ENCODE measurements around the gene CTCFL. TPM values are rescaled to one million over a fixed set of nuclear protein-coding genes. Genes with fewer than 3 reads are reported as not detected.

CTCFL gene
- total RNA-seq, 2 experiments from 2014 or later = 0.63 TPM; not detected in 1

DNA sequence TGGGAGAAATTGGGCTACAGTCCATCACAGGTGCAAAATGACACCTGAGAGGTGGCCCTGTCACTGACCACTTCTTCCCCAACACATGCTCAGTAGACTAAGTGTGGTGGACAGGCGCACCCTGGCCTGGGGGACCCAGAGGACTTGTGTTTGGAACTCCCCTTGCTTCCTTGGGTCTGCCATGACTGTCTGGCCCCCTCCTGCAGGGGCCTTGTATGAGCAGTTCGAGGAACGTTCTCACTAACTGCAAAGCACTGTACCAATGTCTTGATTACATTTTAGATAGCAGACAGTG is 32.0 kb upstream of the CTCFL start:
- Histone ChIP-seq H3K9me3 (ENCODE audit: low read length) (no peaks in the 10 kb centered on the region), H3K27ac (ENCODE audit: low read depth, low read length, poor library complexity, severe bottlenecking) (no peak overlapping the region), H3K4me2 (ENCODE audit: low read length) (no peak overlapping the region), H3K4me3 (ENCODE audit: low read depth, low read length, poor library complexity, severe bottlenecking) (no peak overlapping the region), H4K20me1 (ENCODE audit: insufficient read depth, low read length) (no peaks in the 10 kb centered on the region), H3K9me2 (ENCODE audit: insufficient read depth, low read length) (no peaks in the 10 kb centered on the region), H2AFZ (ENCODE audit: low read length) (no peak overlapping the region), H3K4me1 (ENCODE audit: insufficient read depth, low read length, poor library complexity, severe bottlenecking) (no peaks in the 10 kb centered on the region), H3K79me2 (ENCODE audit: insufficient read depth, low read depth, low read length) (no peaks in the 10 kb centered on the region), H3K36me3 (ENCODE audit: insufficient read depth, low read length) (no peaks in the 10 kb centered on the region)
- TF ChIP-seq EZH2phosphoT487 (IDR thresholded peaks at IDR 0.05; ENCODE audit: borderline replicate concordance, low read depth, low read length) = no peak
- TF ChIP-seq, protein P1, sequence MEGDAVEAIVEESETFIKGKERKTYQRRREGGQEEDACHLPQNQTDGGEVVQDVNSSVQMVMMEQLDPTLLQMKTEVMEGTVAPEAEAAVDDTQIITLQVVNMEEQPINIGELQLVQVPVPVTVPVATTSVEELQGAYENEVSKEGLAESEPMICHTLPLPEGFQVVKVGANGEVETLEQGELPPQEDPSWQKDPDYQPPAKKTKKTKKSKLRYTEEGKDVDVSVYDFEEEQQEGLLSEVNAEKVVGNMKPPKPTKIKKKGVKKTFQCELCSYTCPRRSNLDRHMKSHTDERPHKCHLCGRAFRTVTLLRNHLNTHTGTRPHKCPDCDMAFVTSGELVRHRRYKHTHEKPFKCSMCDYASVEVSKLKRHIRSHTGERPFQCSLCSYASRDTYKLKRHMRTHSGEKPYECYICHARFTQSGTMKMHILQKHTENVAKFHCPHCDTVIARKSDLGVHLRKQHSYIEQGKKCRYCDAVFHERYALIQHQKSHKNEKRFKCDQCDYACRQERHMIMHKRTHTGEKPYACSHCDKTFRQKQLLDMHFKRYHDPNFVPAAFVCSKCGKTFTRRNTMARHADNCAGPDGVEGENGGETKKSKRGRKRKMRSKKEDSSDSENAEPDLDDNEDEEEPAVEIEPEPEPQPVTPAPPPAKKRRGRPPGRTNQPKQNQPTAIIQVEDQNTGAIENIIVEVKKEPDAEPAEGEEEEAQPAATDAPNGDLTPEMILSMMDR (conservative IDR thresholded peaks at IDR 0.05; ENCODE audit: low read length) = no peak
- POLR2A ChIA-PET = no interaction called here
- CTCF ChIA-PET (ENCODE audit: unreplicated experiment) = no interaction called here
- DNase-seq (ENCODE audit: low spot score) = no peak
- intact Hi-C loops (cut with micrococcal nuclease; ENCODE audit: unreplicated experiment) = no loop called here
- no TSS peak for BruUV-seq (replicated peaks)

DNA sequence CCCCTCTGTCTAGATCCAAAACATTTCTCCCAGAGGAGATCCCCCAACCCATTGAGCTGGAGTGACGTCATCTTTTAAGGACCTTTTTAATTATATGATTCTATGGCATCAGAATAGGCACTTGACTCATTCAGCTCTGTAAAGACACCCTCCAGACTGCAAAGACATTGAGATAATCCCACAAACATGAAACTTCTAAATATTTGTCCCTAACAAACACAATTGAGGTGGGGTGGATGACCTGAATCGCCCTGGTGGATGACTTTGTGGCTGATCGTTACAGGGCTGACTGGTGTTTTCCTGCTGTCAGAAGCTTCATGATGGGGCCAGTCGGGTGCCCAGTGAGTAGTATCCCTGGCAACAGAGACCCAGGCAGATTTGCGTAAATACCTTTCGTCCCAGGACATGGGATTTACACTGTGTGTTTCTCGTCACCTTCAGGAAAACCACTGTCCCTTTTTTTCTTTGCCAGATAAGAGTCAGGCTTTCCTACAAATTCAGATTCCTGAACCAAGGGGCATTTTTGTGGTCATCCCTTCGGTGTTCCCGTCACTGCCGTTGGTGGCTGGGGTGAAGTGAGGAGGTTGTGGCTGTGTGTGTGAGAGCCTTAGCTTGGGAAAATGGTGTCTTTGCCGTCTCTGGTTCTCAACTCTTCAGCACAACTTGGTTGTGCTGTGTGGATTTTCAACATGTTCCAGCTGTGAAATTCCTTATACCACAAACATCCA is 30.7 kb upstream of the CTCFL start:
- no peak for DNase-seq (ENCODE audit: low spot score)
- ChIA-PET POLR2A (no interaction called here), CTCF (ENCODE audit: unreplicated experiment) (no interaction called here)
- Histone ChIP-seq H3K9me3 (ENCODE audit: low read length) (no peaks in the 10 kb centered on the region), H3K9me2 (ENCODE audit: insufficient read depth, low read length) (no peaks in the 10 kb centered on the region), H3K4me3 (ENCODE audit: low read depth, low read length, poor library complexity, severe bottlenecking) (no peak overlapping the region), H3K4me2 (ENCODE audit: low read length) (no peak overlapping the region), H3K79me2 (ENCODE audit: insufficient read depth, low read depth, low read length) (no peaks in the 10 kb centered on the region), H3K36me3 (ENCODE audit: insufficient read depth, low read length) (no peaks in the 10 kb centered on the region), H3K4me1 (ENCODE audit: insufficient read depth, low read length, poor library complexity, severe bottlenecking) (no peaks in the 10 kb centered on the region), H3K27ac (ENCODE audit: low read depth, low read length, poor library complexity, severe bottlenecking) (no peak overlapping the region), H4K20me1 (ENCODE audit: insufficient read depth, low read length) (no peaks in the 10 kb centered on the region), H2AFZ (ENCODE audit: low read length) (no peak overlapping the region)
- intact Hi-C loops (cut with micrococcal nuclease; ENCODE audit: unreplicated experiment) = no loop called here
- BruUV-seq (replicated peaks) = no TSS peak
- TF ChIP-seq, protein P1 (conservative IDR thresholded peaks at IDR 0.05; ENCODE audit: low read length) = no peak
- TF ChIP-seq EZH2phosphoT487 (IDR thresholded peaks at IDR 0.05; ENCODE audit: borderline replicate concordance, low read depth, low read length) = no peak

DNA sequence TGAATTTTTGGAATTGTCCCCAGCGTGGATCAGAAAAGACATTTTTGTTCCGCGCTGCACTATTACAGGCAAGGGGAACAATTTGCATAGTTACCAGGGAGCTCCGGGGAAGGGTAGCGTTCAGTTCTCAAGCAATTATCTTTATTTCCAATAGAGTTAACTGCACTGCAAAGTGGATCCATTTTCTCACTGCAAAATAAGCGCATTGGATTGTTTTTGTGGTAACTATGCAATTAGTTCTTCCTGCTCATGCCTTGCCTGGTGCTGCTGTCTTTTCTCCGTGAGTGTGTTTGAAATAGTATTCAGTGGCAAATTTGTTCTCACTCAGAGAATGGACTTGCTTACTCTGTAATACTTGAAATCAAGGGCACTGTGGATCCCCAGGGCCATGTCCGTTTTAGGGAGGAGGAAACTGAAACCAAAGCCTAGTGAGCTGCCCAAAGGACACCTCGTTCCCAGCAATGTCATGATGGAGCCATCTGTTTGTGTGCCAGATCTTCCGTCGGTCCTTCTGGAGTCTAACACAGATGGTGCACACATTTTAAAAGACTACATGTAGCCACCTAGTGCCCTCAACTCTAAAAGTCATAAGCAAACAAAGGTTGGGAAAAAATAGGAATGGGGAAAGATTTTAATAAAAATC is 28.6 kb upstream of the CTCFL start:
- TF ChIP-seq, protein P1 (conservative IDR thresholded peaks at IDR 0.05; ENCODE audit: low read length) = no peak
- no peak for TF ChIP-seq EZH2phosphoT487 (IDR thresholded peaks at IDR 0.05; ENCODE audit: borderline replicate concordance, low read depth, low read length)
- no TSS peak for BruUV-seq (replicated peaks)
- ChIA-PET POLR2A (interaction anchor here (1.0 kb wide), 1 partner anchor 13 kb away, joined by 3 read pairs; no protein-coding TSS in a partner anchor), CTCF (ENCODE audit: unreplicated experiment) (no interaction called here)
- DNase-seq (ENCODE audit: low spot score) = no peak
- Histone ChIP-seq H2AFZ (ENCODE audit: low read length) (no peak overlapping the region), H3K27ac (ENCODE audit: low read depth, low read length, poor library complexity, severe bottlenecking) (no peak overlapping the region), H3K9me3 (ENCODE audit: low read length) (no peaks in the 10 kb centered on the region), H3K4me3 (ENCODE audit: low read depth, low read length, poor library complexity, severe bottlenecking) (no peak overlapping the region), H3K36me3 (ENCODE audit: insufficient read depth, low read length) (no peaks in the 10 kb centered on the region), H3K4me1 (ENCODE audit: insufficient read depth, low read length, poor library complexity, severe bottlenecking) (no peaks in the 10 kb centered on the region), H3K4me2 (ENCODE audit: low read length) (no peak overlapping the region), H4K20me1 (ENCODE audit: insufficient read depth, low read length) (no peaks in the 10 kb centered on the region), H3K79me2 (ENCODE audit: insufficient read depth, low read depth, low read length) (no peaks in the 10 kb centered on the region), H3K9me2 (ENCODE audit: insufficient read depth, low read length) (no peaks in the 10 kb centered on the region)
- intact Hi-C loops (cut with micrococcal nuclease; ENCODE audit: unreplicated experiment) = no loop called here

All from OCI-LY7 (cell line).